K562 (cell line): ENCODE data around the gene PIP5K1B.

Experiments
- CREB1 ChIP-seq, 2 experiments: sonication (generic) in 1 of 2; formaldehyde crosslinking in 1 of 2; IDR thresholded peaks; 2 replicates each; pipeline versions ENCODE4 v1.6.1 to v1.8.0; 2012 to 2022; ENCODE audit warnings: inconsistent platforms in 1 of 2, mild to moderate bottlenecking in 1 of 2, missing genetic modification reagents in 1 of 2, moderate library complexity in 1 of 2
- EP300 ChIP-seq: IDR thresholded peaks from 2 replicates; pipeline ENCODE4 v1.6.1; 2012; ENCODE audit warnings: low read length, improper control_type of control experiment
- GABPA ChIP-seq: fragments of 200-800 bp; sonication (Bioruptor generic); conservative IDR thresholded peaks from 2 replicates; pipeline ENCODE4 v1.6.1; 2016; ENCODE audit warnings: low read depth, missing genetic modification characterization, missing compliant biosample characterization
- IRF2 ChIP-seq: sonication (generic); formaldehyde crosslinking; IDR thresholded peaks from 2 replicates; pipeline ENCODE4 v1.8.1; 2022; ENCODE audit warnings: mild to moderate bottlenecking, missing genetic modification reagents
- MNT ChIP-seq, 2 experiments: fragments of 450-650 bp; conservative IDR thresholded peaks; 2 replicates each; pipeline ENCODE4 v1.6.1; 2017; ENCODE audit warnings: mild to moderate bottlenecking in 2 of 2, moderate library complexity in 2 of 2
- NRF1 ChIP-seq, 2 experiments: fragments of 450-650 bp; IDR thresholded peaks in 1 of 2; conservative IDR thresholded peaks in 1 of 2; 2 replicates each; pipeline ENCODE4 v1.6.1; 2014; ENCODE audit warnings: mild to moderate bottlenecking in 2 of 2
- RCOR1 ChIP-seq, 2 experiments: IDR thresholded peaks; 2 replicates each; pipeline ENCODE4 v1.6.1; 2012; ENCODE audit warnings: low read depth in 2 of 2, low read length in 2 of 2, borderline replicate concordance in 1 of 2, improper control_type of control experiment in 1 of 2
- SMARCE1 ChIP-seq: fragments of 450-650 bp; IDR thresholded peaks from 2 replicates; pipeline ENCODE4 v1.7.1; 2016; ENCODE audit warnings: mild to moderate bottlenecking
- TRIM28 ChIP-seq: fragments of 450-650 bp; IDR thresholded peaks from 2 replicates; pipeline ENCODE4 v1.6.1; 2017
- U2AF2 ChIP-seq: fragments of 200-400 bp; formaldehyde crosslinking; optimal IDR thresholded peaks from 2 replicates; pipeline ENCODE3; 2017; ENCODE audit warnings: low read depth, mild to moderate bottlenecking, low read length
- ZBTB17 ChIP-seq: fragments of 450-650 bp; formaldehyde crosslinking; IDR thresholded peaks from 2 replicates; pipeline ENCODE4 v1.4.0; 2020; ENCODE audit warnings: mild to moderate bottlenecking
- ZNF24 ChIP-seq: fragments of 450-650 bp; IDR thresholded peaks from 2 replicates; pipeline ENCODE4 v1.6.1; 2016
- ZNF277 ChIP-seq: fragments of 250-450 bp; sonication (Bioruptor Pico); IDR thresholded peaks from 2 replicates; pipeline ENCODE4 v1.8.0; 2022; ENCODE audit warnings: inconsistent platforms, mild to moderate bottlenecking, moderate library complexity, borderline replicate concordance

GRCh38 chr9:68876681-68877080 is 171.6 kb downstream of the PIP5K1B start:
- no peak for TF ChIP-seq EP300
- no peak for TF ChIP-seq MNT (conservative IDR thresholded peaks at IDR 0.05)
- TF ChIP-seq IRF2 (CRISPR knock-in tag), result no peak
- TF ChIP-seq TRIM28, result no peak
- TF ChIP-seq ZNF24, result no peak
- no peak for TF ChIP-seq U2AF2
- TF ChIP-seq GABPA (tag), result no peak
- TF ChIP-seq SMARCE1, result no peak
- TF ChIP-seq ZBTB17 (CRISPR knock-in tag), result no peak
- TF ChIP-seq ZNF277, result no peak
- no peak for TF ChIP-seq RCOR1 (IDR thresholded peaks at IDR 0.05; ENCODE audit: borderline replicate concordance in 1 of 2, low read depth in 2 of 2, low read length in 2 of 2)
- TF ChIP-seq CREB1 (IDR thresholded peaks at IDR 0.05), result no peak
- no peak for TF ChIP-seq CREB1 (CRISPR knock-in tag; IDR thresholded peaks at IDR 0.05)
- TF ChIP-seq NRF1 (conservative IDR thresholded peaks at IDR 0.05 in 1 of 2, IDR thresholded peaks at IDR 0.05 in 1 of 2), result no peak
